Gastrocnemius medialis (tissue), 4 donors: ENCODE measurements around the gene VTI1B.

Experiments used
- CTCF ChIP-seq, 5 experiments: fragments of 450-650 bp in 3 of 5; fragments of 200-600 bp in 2 of 5; sonication (generic) in 2 of 5; IDR thresholded peaks in 4 of 5; conservative IDR thresholded peaks in 1 of 5; 1 replicate in 4 of 5; 2 replicates in 1 of 5; pipeline ENCODE4 v1.5.1; 2016 to 2019; ENCODE audit warnings: antibody characterized with exemption in 5 of 5, mild to moderate bottlenecking in 3 of 5, moderate library complexity in 3 of 5
- POLR2A ChIP-seq, 2 donors: fragments of 450-650 bp; IDR thresholded peaks; one replicate each; pipeline ENCODE4 v1.6.1; 2017; ENCODE audit warnings: antibody characterized with exemption in 2 of 2, mild to moderate bottlenecking in 2 of 2, moderate library complexity in 2 of 2

- TF ChIP-seq CTCF (IDR thresholded peaks at IDR 0.05 in 4 of 5, conservative IDR thresholded peaks at IDR 0.05 in 1 of 5) (no peak), POLR2A (IDR thresholded peaks at IDR 0.05) (no peak)
Observed at GRCh38 chr14:67630938-67631337, 43.5 kb downstream of the VTI1B start.
